HG03097 (cell line): Measurements from ENCODE around the gene CCDC183.
A peak's percentile ranks its signal among the peaks of the same experiment; 100 is the strongest.

ENCODE experiments used
- ATAC-seq: cut with Tn5 transposase; IDR thresholded peaks from one replicate; pipeline ENCODE4 v1.9.1; 2021; ENCODE audit not compliant: unreplicated experiment, low FRiP score

The CCDC183 gene

GRCh38 chr9:136847826-136848392, 51.8 kb downstream of the CCDC183 start:
- ATAC-seq = no peak

GRCh38 chr9:136848393-136849037, 52.4 kb downstream of the CCDC183 start:
- no peak for ATAC-seq

GRCh38 chr9:136849038-136849959, 53.2 kb downstream of the CCDC183 start, which contains the start of gene PHPT1:
Gene PHPT1 (plus strand): TSS chr9:136849409. CDS start chr9:136849431, 22 bp downstream.
- peak; percentile 78 for ATAC-seq

- no peak for ATAC-seq
Observed at GRCh38 chr9:136849960-136850865, 54.1 kb downstream of the CCDC183 start.

GRCh38 chr9:136850866-136851775, 55.0 kb downstream of the CCDC183 start:
- ATAC-seq = no peak

GRCh38 chr9:136851941-136852663, 56.0 kb downstream of the CCDC183 start, which contains the start of gene MAMDC4:
Gene MAMDC4 (plus strand): TSS chr9:136852346. CDS start chr9:136852417, 71 bp downstream.
- ATAC-seq = no peak

GRCh38 chr9:136852664-136853595, 56.8 kb downstream of the CCDC183 start:
- ATAC-seq = no peak

- ATAC-seq = no peak
Observed at GRCh38 chr9:136853596-136854112, 57.5 kb downstream of the CCDC183 start.

GRCh38 chr9:136854113-136854841, 58.1 kb downstream of the CCDC183 start:
- no peak for ATAC-seq

- ATAC-seq = no peak
Observed at GRCh38 chr9:136854842-136855460, 58.8 kb downstream of the CCDC183 start.

GRCh38 chr9:136855461-136856078, 59.4 kb downstream of the CCDC183 start:
- ATAC-seq = no peak

GRCh38 chr9:136856079-136856476, 59.9 kb downstream of the CCDC183 start:
- no peak for ATAC-seq

- no peak for ATAC-seq
Observed at GRCh38 chr9:136856541-136857141, 60.5 kb downstream of the CCDC183 start.

- ATAC-seq = no peak
Observed at GRCh38 chr9:136857166-136857565, 61.0 kb downstream of the CCDC183 start.
